GM12875 (cell line): ENCODE measurements around the gene GPR153.

Experiments
- H3K4me3 ChIP-seq: one replicate; pipeline ENCODE4 v1.5.1; 2011; ENCODE audit warnings: low read depth, low read length, control low read depth
- CTCF ChIP-seq: IDR thresholded peaks from 2 replicates; pipeline ENCODE4 v1.5.1; 2011; ENCODE audit warnings: low read depth, mild to moderate bottlenecking, control low read depth, inconsistent platforms, low read length, moderate library complexity, borderline replicate concordance; ENCODE audit not compliant: insufficient read depth

Gene GPR153

GRCh38 chr1:6248932-6249738 is 11.8 kb downstream of the GPR153 start:
- TF ChIP-seq CTCF, result no peak

GRCh38 chr1:6248161-6248776 is 12.6 kb downstream of the GPR153 start:
- H3K4me3 ChIP-seq, result no peak overlapping the region
- TF ChIP-seq CTCF, result no peak

More at GRCh38 chr1:6248932-6249738, 11.8 kb downstream of the GPR153 start:
- H3K4me3 ChIP-seq, result no peak overlapping the region

GRCh38 chr1:6247651-6248050 is 13.2 kb downstream of the GPR153 start:
- no peak overlapping the region for H3K4me3 ChIP-seq
- TF ChIP-seq CTCF, result no peak

GRCh38 chr1:6246497-6247467 is 14.1 kb downstream of the GPR153 start:
- H3K4me3 ChIP-seq, result no peak overlapping the region
- TF ChIP-seq CTCF, result peak; percentile 96

GRCh38 chr1:6245869-6246496 is 14.9 kb downstream of the GPR153 start:
- peak overlapping the region; percentile 42 for H3K4me3 ChIP-seq
- no peak for TF ChIP-seq CTCF

GRCh38 chr1:6245086-6245868 is 15.6 kb downstream of the GPR153 start:
- H3K4me3 ChIP-seq, result peak overlapping the region; percentile 42
- TF ChIP-seq CTCF, result peak; percentile 96
